GM18951 (cell line): ENCODE results near the gene STRIP2.

Source experiments
- POLR2A ChIP-seq: IDR thresholded peaks from 4 replicates; pipeline ENCODE4 v1.6.1; 2011; ENCODE audit warnings: mild to moderate bottlenecking; ENCODE audit not compliant: insufficient read length, insufficient read depth; ENCODE audit errors: extremely low read depth
- in situ Hi-C: fragments of 300-500 bp; cut with MboI; formaldehyde crosslinking; loops from one replicate; pipeline ENCODE4 v1.12.0; 2022; ENCODE audit warnings: low sequenced_read_pairs, mixed read lengths, inconsistent platforms; ENCODE audit not compliant: unreplicated experiment

The STRIP2 gene, protein sequence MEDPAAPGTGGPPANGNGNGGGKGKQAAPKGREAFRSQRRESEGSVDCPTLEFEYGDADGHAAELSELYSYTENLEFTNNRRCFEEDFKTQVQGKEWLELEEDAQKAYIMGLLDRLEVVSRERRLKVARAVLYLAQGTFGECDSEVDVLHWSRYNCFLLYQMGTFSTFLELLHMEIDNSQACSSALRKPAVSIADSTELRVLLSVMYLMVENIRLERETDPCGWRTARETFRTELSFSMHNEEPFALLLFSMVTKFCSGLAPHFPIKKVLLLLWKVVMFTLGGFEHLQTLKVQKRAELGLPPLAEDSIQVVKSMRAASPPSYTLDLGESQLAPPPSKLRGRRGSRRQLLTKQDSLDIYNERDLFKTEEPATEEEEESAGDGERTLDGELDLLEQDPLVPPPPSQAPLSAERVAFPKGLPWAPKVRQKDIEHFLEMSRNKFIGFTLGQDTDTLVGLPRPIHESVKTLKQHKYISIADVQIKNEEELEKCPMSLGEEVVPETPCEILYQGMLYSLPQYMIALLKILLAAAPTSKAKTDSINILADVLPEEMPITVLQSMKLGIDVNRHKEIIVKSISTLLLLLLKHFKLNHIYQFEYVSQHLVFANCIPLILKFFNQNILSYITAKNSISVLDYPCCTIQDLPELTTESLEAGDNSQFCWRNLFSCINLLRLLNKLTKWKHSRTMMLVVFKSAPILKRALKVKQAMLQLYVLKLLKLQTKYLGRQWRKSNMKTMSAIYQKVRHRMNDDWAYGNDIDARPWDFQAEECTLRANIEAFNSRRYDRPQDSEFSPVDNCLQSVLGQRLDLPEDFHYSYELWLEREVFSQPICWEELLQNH

DNA sequence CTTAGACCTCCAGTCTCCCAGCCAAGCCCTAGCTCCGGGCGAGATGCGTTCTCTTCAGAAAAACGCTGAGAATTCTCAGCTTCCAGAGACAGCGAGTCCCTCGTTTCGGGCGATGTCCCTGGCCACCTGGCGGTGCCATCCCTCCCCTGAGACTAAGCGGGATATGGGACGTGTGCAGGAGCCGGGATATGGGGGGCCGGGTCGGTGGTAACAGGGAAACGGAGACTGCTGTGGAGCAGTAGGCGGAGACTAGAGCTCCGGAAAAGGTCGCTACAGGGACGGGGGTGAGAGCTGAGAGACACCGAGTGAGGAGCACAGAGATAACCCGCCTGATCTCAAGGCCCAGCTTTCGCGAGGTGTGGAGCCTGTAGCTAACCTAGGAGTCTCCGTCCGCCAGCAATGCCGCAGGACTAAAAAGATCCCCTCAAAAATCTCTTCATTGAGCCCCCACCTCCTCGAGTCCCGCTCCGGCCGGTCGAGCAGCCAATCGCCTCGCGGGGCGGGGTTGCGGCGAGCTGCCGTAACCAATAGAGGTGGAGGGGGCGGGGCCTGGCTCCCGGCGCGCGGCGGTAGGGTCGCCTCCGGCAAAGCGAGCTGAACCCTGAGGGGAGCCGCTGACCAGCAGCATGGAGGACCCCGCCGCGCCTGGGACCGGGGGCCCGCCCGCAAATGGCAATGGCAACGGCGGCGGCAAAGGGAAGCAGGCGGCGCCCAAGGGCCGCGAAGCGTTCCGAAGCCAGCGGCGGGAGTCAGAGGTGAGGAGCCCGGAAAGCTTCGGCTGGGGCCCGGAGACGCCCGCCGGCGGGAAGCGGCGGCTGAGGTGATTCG, at the start of gene STRIP2:
Gene STRIP2, plus strand, starts transcription at position 586 of the 828 bp plus-strand sequence. Its CDS starts 41 bp downstream, at position 627.
- peak; percentile 84 for TF ChIP-seq POLR2A
- in situ Hi-C loops: no loop called here

DNA sequence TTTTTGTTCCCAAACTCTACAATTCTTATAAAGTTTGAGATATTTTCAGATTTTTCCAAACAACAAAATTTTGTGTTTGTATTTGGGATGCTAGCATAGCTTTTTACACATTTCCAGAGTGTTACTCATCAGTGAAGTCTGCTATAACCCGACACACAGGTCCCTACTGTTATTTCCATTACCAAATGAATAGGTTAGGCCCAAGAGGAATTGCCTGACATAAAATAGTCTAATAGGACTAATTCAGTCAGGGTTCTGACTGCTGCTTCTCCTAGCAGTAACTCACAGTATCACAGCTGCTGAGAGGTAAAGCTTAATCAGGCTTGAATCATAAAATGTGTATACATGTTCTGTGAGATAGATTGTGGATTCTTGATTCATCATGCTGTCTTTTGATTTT, 49.1 kb upstream of the STRIP2 start:
- no peak for TF ChIP-seq POLR2A
- in situ Hi-C loops: no loop called here

DNA sequence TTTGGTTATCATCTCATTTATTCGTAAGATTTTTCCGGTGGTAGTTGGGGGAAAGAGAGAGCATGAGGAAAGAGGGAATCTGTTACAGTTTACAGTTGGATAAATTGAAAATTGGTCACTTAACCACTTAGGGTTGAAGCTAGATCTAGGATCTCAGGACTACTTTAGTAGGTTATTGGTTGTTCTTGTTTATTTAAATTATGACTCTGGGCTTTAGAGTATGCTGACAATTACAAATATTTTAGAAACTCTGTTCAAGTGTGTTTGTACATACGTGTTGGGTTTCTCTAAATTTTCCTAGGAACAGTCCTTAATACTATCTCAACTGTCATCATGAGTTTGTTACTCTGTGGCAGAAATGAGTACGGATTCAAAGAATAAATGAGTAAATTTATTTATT, 48.6 kb upstream of the STRIP2 start:
- TF ChIP-seq POLR2A: no peak
- in situ Hi-C loops: no loop called here

DNA sequence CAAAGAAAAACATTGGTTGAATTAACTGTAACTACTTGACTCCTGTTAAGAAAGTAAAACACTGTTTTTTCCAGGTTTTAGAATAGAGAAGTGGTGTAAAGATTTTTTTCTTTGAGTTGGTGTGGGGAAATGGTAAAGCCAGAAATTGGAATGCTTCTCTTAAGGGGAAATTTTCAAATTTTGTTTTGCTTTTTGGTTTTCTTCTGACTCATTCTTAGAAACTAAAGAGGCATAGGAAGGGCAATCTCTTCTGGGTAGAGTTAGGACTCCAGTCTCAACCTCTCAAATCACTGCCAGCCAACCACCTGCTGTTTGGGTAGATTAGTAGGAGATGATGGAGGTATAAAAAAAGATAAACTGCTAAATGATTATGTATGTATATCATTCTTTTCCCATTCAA, 47.7 kb upstream of the STRIP2 start:
- no peak for TF ChIP-seq POLR2A
- in situ Hi-C loops: no loop called here

DNA sequence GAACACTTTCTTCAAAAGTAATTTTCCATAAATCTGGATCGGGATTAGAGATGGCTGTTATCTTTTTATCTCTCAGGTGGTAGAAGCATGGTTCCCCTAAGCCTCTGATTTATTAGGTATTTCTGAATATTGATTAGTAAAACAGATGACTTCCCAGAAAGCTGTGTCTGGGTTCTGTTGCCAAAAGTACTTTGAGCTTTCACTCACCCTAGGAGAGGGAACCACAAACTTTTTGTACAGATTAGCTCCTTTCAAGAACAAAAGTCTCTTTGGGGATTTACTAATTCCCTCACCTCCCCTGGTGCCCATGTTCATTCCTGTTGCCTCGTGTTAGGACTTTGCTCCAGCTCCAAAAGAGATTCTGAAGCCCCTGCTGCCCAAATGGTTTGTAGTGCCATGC, 46.7 kb upstream of the STRIP2 start:
- TF ChIP-seq POLR2A: no peak
- in situ Hi-C loops: no loop called here

DNA sequence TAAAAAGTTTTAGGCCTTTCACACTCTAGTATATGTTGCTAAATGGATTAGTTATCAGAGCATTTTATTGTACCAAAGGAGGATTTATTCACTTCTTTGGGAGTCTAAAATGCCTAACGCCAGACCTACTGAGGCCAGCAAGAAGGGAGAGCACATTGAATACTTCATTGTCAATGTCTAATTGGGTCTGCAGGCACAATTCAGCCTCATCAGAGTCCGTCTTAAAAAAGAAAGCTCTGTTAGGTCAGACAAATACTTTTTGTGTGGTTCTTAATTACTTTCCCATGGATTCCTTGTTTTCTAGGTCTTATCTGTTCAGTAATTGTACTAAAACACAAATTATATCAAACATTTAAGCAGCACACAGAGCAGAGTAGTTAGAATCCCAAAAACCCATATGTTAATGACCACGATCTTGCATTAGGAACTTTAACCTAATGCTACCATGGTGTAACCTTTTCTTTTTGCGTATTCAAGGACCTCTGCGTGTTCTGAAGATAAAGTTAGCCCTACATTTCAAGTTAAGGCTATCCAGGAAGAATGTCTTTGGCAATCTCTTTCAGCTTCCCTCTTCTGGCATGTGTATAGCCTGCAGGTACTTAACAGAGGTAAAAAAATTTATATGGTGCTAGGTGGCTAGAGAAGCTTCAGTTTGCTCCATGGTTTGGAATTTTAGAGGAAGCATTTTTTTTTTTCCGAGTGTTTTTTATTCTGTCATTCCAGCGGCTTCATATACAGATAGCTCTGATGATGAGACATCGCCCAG, 45.7 kb upstream of the STRIP2 start:
- TF ChIP-seq POLR2A: no peak
- in situ Hi-C loops: no loop called here

DNA sequence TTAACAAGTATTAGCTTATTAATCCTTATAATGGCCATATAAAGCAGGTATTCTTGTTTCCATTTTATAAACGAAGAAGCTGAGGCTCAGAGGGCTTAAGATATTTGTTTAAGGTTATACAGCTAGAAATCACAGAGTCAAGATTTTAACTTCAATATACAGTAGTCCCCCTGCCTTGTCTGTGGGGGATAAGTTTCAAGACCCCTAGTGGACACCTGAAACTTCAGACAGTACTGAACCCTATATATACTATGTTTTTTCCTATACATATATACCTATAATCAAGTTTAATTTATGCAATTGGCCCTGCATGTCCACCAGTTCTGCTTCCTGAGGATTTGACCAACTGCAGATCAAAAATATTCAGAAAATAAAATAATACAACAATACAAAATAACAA, 44.4 kb upstream of the STRIP2 start:
- no peak for TF ChIP-seq POLR2A

DNA sequence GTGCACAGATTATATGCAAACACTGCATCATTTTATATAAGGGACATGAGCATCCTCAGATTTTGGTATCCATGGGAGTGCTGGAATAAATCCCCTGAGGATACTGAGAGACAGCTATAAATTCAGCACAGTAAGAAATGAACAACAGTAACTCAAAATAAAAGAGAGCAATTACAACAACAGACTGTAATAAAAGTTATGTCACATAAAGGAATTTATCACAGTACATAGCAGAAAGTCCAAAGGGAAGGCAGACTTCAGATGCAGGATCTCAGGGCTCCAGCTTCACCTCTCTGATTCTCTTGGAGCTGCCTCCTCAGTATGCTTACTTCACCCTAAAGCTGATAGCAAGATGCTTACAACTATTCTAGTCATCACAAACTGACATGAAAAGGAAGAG, 43.9 kb upstream of the STRIP2 start:
- in situ Hi-C loops: no loop called here
- TF ChIP-seq POLR2A: no peak

More for the DNA sequence above, 44.4 kb upstream of the STRIP2 start:
- in situ Hi-C loops: no loop called here

DNA sequence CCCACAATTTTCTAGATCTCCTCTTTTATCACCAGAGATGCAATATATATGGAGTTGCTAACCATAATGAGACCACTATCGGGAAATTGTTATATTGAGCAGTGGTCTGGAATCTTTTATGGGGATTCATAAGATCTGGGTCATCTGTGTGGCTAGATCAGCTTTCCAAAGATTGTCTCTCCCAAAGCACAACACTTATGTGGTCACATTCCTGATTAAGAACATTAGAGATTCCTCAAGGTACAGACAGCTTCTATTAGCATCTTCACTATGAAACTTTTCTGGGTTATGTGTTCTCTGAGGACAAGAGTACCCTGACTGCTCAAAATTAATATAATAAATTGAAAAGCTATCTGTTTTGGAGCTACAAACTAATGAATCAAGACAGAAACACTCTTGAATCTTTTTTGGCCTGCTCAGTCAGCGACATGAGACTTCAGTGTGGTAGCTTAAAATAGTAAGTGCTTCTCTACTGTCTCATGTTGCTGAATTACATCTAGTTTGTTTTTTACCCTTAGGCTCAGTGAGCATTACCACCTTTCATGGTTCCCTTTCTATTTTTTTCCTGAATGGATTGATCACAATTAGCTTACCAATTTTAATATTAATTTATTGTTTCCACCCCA, 42.6 kb upstream of the STRIP2 start:
- TF ChIP-seq POLR2A: no peak
- in situ Hi-C loops: no loop called here

DNA sequence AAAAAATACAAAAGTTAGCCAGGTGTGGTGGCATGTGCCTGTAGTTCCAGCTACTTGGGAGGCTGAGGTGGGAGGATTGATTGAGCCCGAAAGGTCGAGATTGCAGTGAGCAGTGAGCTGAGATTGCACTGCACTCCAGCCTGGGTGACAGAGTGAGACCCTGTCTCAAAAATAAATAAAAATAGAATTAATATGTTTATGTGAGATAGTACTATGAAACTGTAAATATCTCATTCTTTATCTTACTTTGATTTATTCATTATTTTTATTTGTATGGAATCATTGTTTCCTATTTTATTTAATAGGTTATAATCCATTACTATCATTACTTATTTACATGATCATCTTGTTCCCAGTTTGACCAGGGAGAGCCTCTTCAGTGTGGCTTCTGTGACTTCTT, 41.0 kb upstream of the STRIP2 start:
- in situ Hi-C loops: no loop called here
- no peak for TF ChIP-seq POLR2A

DNA sequence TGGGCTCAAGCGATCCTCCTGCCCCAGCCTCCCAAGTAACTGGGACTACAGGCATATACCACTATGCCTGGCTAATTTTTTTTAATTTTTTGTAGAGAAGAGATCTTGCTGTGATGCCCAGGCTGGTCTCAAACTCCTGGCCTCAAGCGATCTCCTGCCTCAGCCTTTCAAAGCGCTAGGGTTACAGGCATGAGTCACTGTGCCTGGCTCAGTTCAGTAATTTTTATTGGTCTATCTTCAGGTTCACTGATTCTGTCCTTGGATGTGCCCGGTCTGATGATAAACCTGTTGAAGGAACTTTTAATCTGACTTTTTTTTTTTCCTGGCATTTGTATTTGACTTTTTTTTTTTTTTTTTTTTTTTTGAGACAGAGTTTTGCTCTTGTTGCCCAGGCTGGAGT, 40.1 kb upstream of the STRIP2 start:
- in situ Hi-C loops: no loop called here
- TF ChIP-seq POLR2A: no peak
